ENCODE results near the gene CNPY1.

- TF ChIP-seq EZH2 (IDR thresholded peaks at IDR 0.05; ENCODE audit: insufficient read depth, poor library complexity, severe bottlenecking), result no peak
- no peak for TF ChIP-seq EZH2phosphoT487 (IDR thresholded peaks at IDR 0.05; ENCODE audit: insufficient read depth, low read depth)
These were observed 7.5 kb upstream of the CNPY1 start for GRCh38 chr7:155553871-155554270.
